Esophagus muscularis mucosa (tissue), 4 donors: ENCODE data around the gene IL4R. TPM values are rescaled to one million over a fixed set of nuclear protein-coding genes. Genes with fewer than 3 reads are reported as not detected.

ENCODE experiments used
- DNase-seq: peaks from one replicate; pipeline ENCODE4 v3.0.0-alpha.2; 2017; ENCODE audit errors: extremely low spot score
- H3K27ac ChIP-seq, 4 donors: fragments of 200-600 bp; sonication (generic); replicated peaks in 1 of 4; 1 replicate in 3 of 4; 2 replicates in 1 of 4; pipeline ENCODE4 v1.5.1; 2016 to 2019; ENCODE audit warnings: mild to moderate bottlenecking in 1 of 4
- H3K27me3 ChIP-seq, 4 donors: fragments of 200-600 bp; sonication (generic); one replicate each; pipeline versions ENCODE4 v1.5.1 to v1.6.0; 2016 to 2019
- H3K36me3 ChIP-seq, 4 donors: fragments of 200-600 bp; sonication (generic); one replicate each; pipeline ENCODE4 v1.5.1; 2016 to 2019
- H3K4me1 ChIP-seq, 4 donors: fragments of 200-600 bp; sonication (generic); one replicate each; pipeline ENCODE4 v1.5.1; 2016 to 2019
- H3K4me3 ChIP-seq, 4 donors: fragments of 200-600 bp; sonication (generic); 1 replicate in 2 of 4; 2 replicates in 2 of 4; pipeline ENCODE4 v1.5.1; 2016 to 2019; ENCODE audit warnings: mild to moderate bottlenecking in 4 of 4, moderate library complexity in 1 of 4
- H3K9me3 ChIP-seq, 4 donors: fragments of 200-600 bp; sonication (generic); 1 replicate in 3 of 4; 2 replicates in 1 of 4; pipeline ENCODE4 v1.5.1; 2016 to 2019
- CTCF ChIP-seq, 3 experiments: fragments of 200-600 bp in 2 of 3; fragments of 450-650 bp in 1 of 3; sonication (generic) in 2 of 3; IDR thresholded peaks; one replicate each; pipeline ENCODE4 v1.5.1; 2017 to 2019; ENCODE audit warnings: antibody characterized with exemption in 3 of 3, mild to moderate bottlenecking in 2 of 3, moderate library complexity in 1 of 3
- EP300 ChIP-seq: sonication (generic); formaldehyde crosslinking; IDR thresholded peaks from one replicate; pipeline ENCODE4 v1.6.1; 2017; ENCODE audit warnings: antibody characterized with exemption
- POLR2A ChIP-seq: fragments of 450-650 bp; IDR thresholded peaks from one replicate; pipeline ENCODE4 v1.6.1; 2017; ENCODE audit warnings: antibody characterized with exemption, moderate library complexity, mild to moderate bottlenecking, low read depth
- POLR2AphosphoS5 ChIP-seq, 2 donors: sonication (generic); formaldehyde crosslinking; IDR thresholded peaks; one replicate each; pipeline ENCODE4 v1.6.1; 2017; ENCODE audit warnings: antibody characterized with exemption in 2 of 2
- WGBS: methylation state at CpG from one replicate; pipeline ENCODE4 v1.1.5; 2018; 5-methylcytosine and 5-hydroxymethylcytosine counted together
- intact Hi-C: fragments of 100-400 bp; cut with DNase I; formaldehyde crosslinking; loops from one replicate; pipeline ENCODE4 v1.15.1; 2023
- total RNA-seq, 4 donors: library from RNA; depleted of rRNA; stranded (reverse); fragments of >200 nt; gene quantifications; one replicate each; pipeline versions ENCODE4 v1.1.0 to v1.2.1, GENCODE V29; 2016

IL4R gene
- total RNA-seq, 4 donors from 2014 or later = 72.7 to 167 (median 116) TPM

- Histone ChIP-seq H3K9me3 (no peaks in the 10 kb centered on the region), H3K4me1 (peaks cover 48 to 78% (median 75%) of the 10 kb centered on the region in 4 donors), H3K27me3 (no peaks in the 10 kb centered on the region), H3K36me3 (no peaks in the 10 kb centered on the region), H3K27ac (peak overlapping the region; percentile 97 to 99 (median 98)), H3K4me3 (peak overlapping the region; percentile 75 to 97 (median 88))
- DNase-seq = no peak
- TF ChIP-seq POLR2AphosphoS5 (IDR thresholded peaks at IDR 0.05) (no peak), EP300 (no peak), CTCF (IDR thresholded peaks at IDR 0.05) (no peak), POLR2A (no peak)
- intact Hi-C loops = loop anchor here (5.0 kb wide), 1 partner anchor 74 kb away; no protein-coding TSS in a partner anchor
- 58% methylated on average over 8 of the region's 8 CpGs for WGBS
Measured at GRCh38 chr16:27316038-27316680, 2.4 kb downstream of the IL4R start.

- peak overlapping the region; percentile 97 to 99 (median 98) for H3K27ac ChIP-seq
- TF ChIP-seq POLR2AphosphoS5 (IDR thresholded peaks at IDR 0.05) (no peak), CTCF (IDR thresholded peaks at IDR 0.05) (no peak), POLR2A (no peak), EP300 (no peak)
- H3K4me1 ChIP-seq = peaks cover 51 to 89% (median 86%) of the 10 kb centered on the region in 4 donors
- intact Hi-C loops = loop anchor here (5.0 kb wide), 1 partner anchor 75 kb away; no protein-coding TSS in a partner anchor
- H3K36me3 ChIP-seq = no peaks in the 10 kb centered on the region
- peak overlapping the region; percentile 30 to 97 (median 65) for H3K4me3 ChIP-seq
- H3K27me3 ChIP-seq = no peaks in the 10 kb centered on the region
- DNase-seq = no peak
- 44% methylated on average over 7 of the region's 7 CpGs for WGBS
- no peaks in the 10 kb centered on the region for H3K9me3 ChIP-seq
Measured at GRCh38 chr16:27317320-27317719, 3.5 kb downstream of the IL4R start.

- Histone ChIP-seq H3K36me3 (no peaks in the 10 kb centered on the region), H3K9me3 (no peaks in the 10 kb centered on the region), H3K27me3 (no peaks in the 10 kb centered on the region), H3K27ac (peak overlapping the region; percentile 97 to 99 (median 98)), H3K4me1 (peaks cover 54 to 90% (median 89%) of the 10 kb centered on the region in 4 donors), H3K4me3 (peak overlapping the region; percentile 30 to 97 (median 65))
- WGBS = 84% methylated on average over 10 of the region's 10 CpGs
- intact Hi-C loops = loop anchor here (5.0 kb wide), 1 partner anchor 76 kb away; no protein-coding TSS in a partner anchor
- no peak for TF ChIP-seq POLR2AphosphoS5 (IDR thresholded peaks at IDR 0.05)
- no peak for TF ChIP-seq EP300
- no peak for TF ChIP-seq POLR2A
- TF ChIP-seq CTCF (IDR thresholded peaks at IDR 0.05) = no peak
- no peak for DNase-seq
Measured at GRCh38 chr16:27317738-27318391, 4.1 kb downstream of the IL4R start.

GRCh38 chr16:27318392-27319256 lies 4.8 kb downstream of the IL4R start:
- WGBS = 44% methylated on average over 16 of the region's 18 CpGs
- peaks cover 58 to 92% (median 90%) of the 10 kb centered on the region in 4 donors for H3K4me1 ChIP-seq
- intact Hi-C loops = loop anchor here (5.0 kb wide), 1 partner anchor 76 kb away; no protein-coding TSS in a partner anchor

More at GRCh38 chr16:27318392-27319256, 4.8 kb downstream of the IL4R start:
- H3K27me3 ChIP-seq = no peaks in the 10 kb centered on the region
- H3K9me3 ChIP-seq = no peaks in the 10 kb centered on the region
- peak overlapping the region; percentile 97 to 99 (median 98) for H3K27ac ChIP-seq
- DNase-seq = no peak
- TF ChIP-seq POLR2AphosphoS5 (IDR thresholded peaks at IDR 0.05) = peak; percentile 18 to 61
- no peak for TF ChIP-seq EP300
- no peaks in the 10 kb centered on the region for H3K36me3 ChIP-seq
- H3K4me3 ChIP-seq = peak overlapping the region; percentile 30 to 97 (median 65)
